Measurements from ENCODE around the gene DNHD1.

DNHD1 gene

DNA sequence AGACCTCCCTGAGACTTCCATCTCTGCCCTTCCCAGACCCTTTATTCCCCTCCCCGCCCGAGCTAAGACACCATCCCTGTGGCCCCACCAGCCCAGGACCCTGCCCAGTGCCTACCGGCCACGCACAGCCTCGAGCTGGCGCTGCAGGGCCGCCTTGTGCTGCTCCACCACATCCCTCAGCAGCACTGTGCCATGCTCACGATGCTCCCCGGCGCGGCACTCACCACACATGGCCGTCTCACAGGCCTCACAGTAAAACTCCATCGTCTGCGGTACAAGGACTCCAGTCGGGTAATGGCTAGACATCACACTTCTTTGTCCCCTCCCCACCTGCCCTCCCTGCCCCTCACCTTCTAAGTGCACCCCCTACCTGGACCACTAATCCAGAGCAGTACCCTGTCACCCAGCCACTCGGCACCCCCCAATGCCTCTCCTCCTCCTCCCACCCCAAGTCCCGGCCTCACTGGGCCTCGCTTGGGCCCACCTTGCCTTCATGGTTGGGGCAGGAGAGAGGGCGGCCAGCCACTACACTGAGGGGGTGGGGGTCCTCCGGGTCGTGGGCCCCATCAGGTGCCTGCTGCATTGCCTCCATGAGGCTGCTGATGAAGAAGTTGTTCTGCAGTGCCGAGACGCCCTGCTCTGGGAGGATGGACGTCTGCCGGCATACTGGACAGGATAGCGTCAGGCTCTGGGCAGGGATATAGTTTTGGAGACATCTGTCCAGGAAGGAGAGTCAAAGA, 39.3 kb upstream of the DNHD1 start:
- TF ChIP-seq, protein P1, sequence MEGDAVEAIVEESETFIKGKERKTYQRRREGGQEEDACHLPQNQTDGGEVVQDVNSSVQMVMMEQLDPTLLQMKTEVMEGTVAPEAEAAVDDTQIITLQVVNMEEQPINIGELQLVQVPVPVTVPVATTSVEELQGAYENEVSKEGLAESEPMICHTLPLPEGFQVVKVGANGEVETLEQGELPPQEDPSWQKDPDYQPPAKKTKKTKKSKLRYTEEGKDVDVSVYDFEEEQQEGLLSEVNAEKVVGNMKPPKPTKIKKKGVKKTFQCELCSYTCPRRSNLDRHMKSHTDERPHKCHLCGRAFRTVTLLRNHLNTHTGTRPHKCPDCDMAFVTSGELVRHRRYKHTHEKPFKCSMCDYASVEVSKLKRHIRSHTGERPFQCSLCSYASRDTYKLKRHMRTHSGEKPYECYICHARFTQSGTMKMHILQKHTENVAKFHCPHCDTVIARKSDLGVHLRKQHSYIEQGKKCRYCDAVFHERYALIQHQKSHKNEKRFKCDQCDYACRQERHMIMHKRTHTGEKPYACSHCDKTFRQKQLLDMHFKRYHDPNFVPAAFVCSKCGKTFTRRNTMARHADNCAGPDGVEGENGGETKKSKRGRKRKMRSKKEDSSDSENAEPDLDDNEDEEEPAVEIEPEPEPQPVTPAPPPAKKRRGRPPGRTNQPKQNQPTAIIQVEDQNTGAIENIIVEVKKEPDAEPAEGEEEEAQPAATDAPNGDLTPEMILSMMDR (IDR thresholded peaks at IDR 0.05; ENCODE audit: low read depth, low read length) = no peak
- no peak for DNase-seq (ENCODE audit: extremely low read depth, low read depth)

DNA sequence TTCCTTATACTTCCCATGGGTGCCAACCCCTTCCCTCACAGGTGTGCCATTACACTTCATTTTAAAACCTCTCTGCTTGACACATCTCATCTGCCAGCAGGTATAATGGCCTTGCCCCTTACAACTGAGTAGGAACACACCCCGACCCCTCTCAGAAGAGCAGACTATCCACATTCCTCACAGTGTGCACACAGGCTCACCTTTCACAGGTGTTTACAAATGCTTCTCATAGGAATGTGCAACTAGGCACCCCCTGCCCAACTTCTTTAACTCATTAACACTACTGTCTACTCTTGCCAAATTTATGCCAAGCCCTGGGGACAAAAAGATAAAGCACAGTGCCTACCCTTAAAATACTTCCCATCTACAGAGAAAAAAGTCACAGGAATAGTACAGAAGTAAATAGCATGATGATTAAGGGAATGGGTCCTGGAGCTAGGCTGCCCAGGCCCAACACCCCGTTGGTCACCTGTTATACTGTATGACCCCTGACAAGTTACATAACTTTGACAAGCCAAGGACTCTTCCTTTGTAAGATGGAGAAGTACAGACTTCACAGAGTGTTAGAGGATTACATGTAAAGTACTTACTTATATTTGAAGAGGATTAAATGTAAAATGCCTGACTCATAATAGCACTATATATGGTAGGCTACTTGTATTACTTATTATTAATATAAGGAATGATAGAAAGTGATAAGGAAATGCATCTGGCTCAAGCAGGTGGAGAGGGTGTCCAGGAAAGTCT, 38.6 kb upstream of the DNHD1 start:
- TF ChIP-seq, protein P1 (IDR thresholded peaks at IDR 0.05; ENCODE audit: low read depth, low read length) = no peak
- DNase-seq (ENCODE audit: extremely low read depth, low read depth) = no peak

DNA sequence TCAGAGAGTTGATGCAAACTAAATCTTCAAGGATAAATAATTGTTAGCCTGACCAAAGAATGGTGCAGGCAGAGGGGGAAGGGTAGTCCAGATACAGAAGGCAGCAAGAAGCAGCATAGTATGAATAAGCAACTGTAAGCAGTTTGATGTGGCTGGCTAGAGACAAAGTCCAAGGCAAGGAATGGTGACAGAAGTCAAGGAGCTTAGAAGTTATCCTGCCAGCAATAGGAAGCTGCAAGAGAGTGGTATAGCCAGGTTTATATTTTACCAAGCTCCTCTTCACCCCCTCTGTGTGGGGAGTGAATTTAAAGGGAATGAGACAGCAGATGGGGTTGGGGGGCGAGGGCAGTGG, 38.0 kb upstream of the DNHD1 start:
- TF ChIP-seq, protein P1 (IDR thresholded peaks at IDR 0.05; ENCODE audit: low read depth, low read length) = no peak
- no peak for DNase-seq (ENCODE audit: extremely low read depth, low read depth)

DNA sequence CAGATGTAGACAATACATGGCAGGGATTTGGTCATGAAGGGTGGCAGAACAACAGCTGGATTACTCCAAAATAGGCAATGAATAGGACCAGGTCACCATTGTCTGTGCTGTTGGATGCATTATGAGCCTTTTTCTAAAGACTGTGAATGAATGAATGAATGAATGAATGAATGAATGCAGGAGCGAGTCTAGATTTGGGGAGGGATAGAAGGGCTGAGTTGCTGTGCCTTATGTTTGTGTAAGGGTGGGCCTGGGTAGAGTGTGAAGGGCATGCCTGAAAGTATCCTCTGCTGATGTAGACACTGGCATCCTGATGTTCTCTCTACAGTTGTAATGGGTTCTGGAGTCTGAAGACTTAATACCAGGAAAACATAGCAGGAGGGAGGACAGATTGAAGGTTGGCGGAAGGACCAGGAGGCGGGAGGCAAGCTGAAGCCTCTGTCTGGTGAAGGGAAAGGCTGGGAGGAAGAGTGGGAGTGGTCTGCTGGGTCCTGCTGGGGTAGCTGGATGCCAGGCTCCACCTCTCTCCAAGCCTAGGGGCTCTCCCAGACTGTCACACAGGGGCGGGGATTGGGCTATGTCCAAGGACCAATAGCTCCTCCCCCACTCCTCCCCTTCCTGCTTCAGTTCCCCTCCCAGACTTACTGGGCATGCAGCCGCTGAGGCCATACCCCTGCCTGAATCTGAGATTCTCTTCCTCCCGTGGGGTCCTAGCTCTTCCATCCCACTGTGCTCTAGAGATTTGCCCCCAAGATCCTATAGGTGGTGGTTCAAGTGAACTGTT, 28.2 kb upstream of the DNHD1 start:
- TF ChIP-seq, protein P1 (IDR thresholded peaks at IDR 0.05; ENCODE audit: low read depth, low read length) = no peak
- peak; percentile 30 for DNase-seq (ENCODE audit: extremely low read depth, low read depth)

GRCh38 chr11:6469599-6469998, 27.5 kb upstream of the DNHD1 start:
- no peak for DNase-seq (ENCODE audit: extremely low read depth, low read depth)
- TF ChIP-seq, protein P1 (IDR thresholded peaks at IDR 0.05; ENCODE audit: low read depth, low read length) = no peak

- TF ChIP-seq, protein P1 (IDR thresholded peaks at IDR 0.05; ENCODE audit: low read depth, low read length) = no peak
- no peak for DNase-seq (ENCODE audit: extremely low read depth, low read depth)
These were observed 24.1 kb upstream of the DNHD1 start for GRCh38 chr11:6472934-6473333.
